ENCODE measurements around the gene HKDC1.
"Not testable (repeated sequence)": the region's sequence is repeated elsewhere in the genome, so short reads cannot be mapped to it uniquely, and the experiment has no call there.

Gene HKDC1

DNA sequence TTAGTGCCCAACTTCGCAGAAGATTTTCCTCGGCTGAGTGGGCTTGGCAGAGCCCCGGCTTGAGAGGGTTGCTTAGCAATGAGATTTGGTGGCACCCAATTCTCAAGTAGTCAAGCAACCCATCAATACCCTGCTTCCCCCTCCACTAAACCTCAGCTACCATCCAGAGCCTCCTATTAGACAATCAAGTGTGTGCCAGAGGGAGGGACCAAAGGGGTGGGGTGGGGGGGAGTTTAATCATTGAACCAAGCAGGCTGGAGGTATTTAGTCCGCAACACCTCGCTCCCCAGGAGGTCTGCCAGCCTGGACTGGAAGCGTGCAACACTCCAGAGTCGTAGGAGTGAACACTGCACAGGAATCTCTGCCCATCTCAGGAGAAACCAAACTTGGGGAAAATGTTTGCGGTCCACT is at the start of gene HKDC1:
Gene HKDC1, plus strand, starts transcription at position 292 of the 411 bp plus-strand sequence. Its CDS starts 104 bp downstream, at position 396.
- H3K27ac Mint-ChIP-seq, result no peak within 1 kb of the TSS
- CTCF ChIA-PET, result interaction anchor here (0.6 kb wide), 1 partner anchor 996 kb away, joined by 4 read pairs; no protein-coding TSS in a partner anchor
- H3K36me3 Mint-ChIP-seq, result no peaks in the 10 kb centered on the region
- no peaks in the 10 kb centered on the region for H3K9me3 Mint-ChIP-seq
- no peak within 1 kb of the TSS for H3K4me3 Mint-ChIP-seq
- peaks cover 4% of the 10 kb centered on the region for H3K27me3 Mint-ChIP-seq
- H3K4me1 Mint-ChIP-seq, result peaks cover 53% of the 10 kb centered on the region
- DNase-seq, result no peak

DNA sequence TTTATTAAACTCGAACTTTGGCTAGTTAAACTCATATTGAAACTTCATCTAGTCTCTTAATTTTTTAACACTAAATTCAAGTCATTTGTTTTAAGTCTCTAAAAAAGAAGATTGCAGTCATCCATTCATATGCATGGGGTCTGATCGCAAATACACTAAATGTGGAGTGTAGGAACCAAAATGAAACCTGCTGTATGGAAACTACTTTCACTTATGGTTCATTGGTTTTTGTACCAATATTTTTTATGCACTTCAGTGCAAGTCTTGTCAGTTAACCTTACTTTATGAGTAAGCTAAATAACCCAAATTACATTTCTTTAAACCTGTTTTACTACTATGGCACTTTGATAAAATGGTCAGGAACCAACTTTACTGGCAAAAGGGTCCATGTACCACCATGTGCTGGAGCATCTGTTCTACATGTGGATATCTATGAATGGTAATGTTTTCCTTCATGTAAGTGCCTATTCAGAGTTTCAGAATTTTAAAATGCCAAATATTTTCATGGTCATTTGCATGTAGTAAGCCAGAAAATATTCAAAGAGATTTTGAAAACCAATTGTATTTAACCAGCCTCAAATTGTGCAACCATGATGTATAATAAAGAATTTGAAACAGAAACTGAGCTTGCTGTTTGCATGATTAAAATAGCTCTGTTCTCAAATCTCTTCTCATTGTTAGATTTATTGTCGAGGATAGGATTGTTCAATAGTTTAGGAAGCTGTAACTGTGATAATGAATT is 47.7 kb upstream of the HKDC1 start:
- H3K27me3 Mint-ChIP-seq, result no peaks in the 10 kb centered on the region
- H3K36me3 Mint-ChIP-seq, result peaks cover 21% of the 10 kb centered on the region
- H3K27ac Mint-ChIP-seq, result no peak overlapping the region
- H3K4me3 Mint-ChIP-seq, result no peak overlapping the region
- no peaks in the 10 kb centered on the region for H3K9me3 Mint-ChIP-seq
- DNase-seq, result no peak
- no peaks in the 10 kb centered on the region for H3K4me1 Mint-ChIP-seq
- CTCF ChIA-PET, result no interaction called here

DNA sequence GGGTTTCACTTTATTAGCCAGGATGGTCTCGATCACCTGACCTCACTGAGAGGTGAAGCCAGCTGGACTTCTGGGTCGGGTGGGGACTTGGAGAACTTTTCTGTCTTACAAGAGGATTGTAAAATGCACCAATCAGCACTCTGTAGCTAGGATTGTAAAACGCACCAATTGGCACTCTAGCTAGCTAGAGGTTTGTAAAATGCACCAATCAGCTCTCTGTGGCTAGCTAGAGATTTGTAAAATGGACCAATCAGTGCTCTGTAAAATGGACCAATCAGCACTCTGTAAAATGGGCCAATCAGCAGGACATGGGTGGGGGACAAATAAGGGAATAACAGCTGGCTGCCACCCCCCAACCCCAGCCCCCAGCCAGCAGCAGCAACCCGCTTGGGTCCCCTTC is 44.8 kb upstream of the HKDC1 start:
- DNase-seq, H3K4me3 Mint-ChIP-seq, H3K27me3 Mint-ChIP-seq, CTCF ChIA-PET, H3K9me3 Mint-ChIP-seq, H3K27ac Mint-ChIP-seq: not testable (repeated sequence)
- peaks cover 12% of the 10 kb centered on the region for H3K36me3 Mint-ChIP-seq
- peaks cover 13% of the 10 kb centered on the region for H3K4me1 Mint-ChIP-seq

GRCh38 chr10:69176823-69177222 is 43.3 kb upstream of the HKDC1 start:
- Mint-ChIP-seq H3K4me3 (no peak overlapping the region), H3K9me3 (no peaks in the 10 kb centered on the region), H3K4me1 (peaks cover 26% of the 10 kb centered on the region), H3K27me3 (no peaks in the 10 kb centered on the region), H3K36me3 (peaks cover 1% of the 10 kb centered on the region), H3K27ac (no peak overlapping the region)
- CTCF ChIA-PET, result no interaction called here
- no peak for DNase-seq

DNA sequence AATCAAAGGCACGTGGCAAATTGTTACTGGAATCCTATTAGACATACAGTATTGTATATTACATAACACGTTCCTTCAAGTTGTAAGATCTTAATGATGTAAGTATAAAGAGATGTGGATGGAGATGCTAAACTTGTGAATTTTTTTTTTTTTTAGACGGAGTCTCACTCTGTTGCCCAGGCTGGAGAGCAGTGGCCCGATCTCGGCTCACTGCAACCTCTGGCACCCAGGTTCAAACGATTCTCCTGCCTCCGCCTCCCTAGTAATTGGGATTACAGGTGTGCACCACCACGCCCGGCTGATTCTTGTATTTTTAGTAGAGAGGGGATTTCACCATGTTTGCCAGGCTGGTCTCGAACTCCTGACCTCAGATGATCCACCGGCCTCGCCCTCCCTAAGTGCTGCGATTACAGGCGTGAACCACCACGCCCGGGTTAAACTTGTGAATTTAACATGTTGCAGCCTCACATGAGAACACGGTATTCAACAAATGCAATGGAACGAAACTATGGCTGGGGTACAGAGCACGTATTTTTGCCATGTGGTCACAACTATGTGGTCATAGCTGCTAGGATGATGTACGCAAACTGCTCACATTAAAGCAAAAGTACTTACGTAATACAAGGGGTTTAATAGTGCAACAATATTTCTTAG is 40.9 kb upstream of the HKDC1 start:
- no peaks in the 10 kb centered on the region for H3K9me3 Mint-ChIP-seq
- peaks cover 33% of the 10 kb centered on the region for H3K4me1 Mint-ChIP-seq
- peak overlapping the region; percentile 85 for H3K4me3 Mint-ChIP-seq
- peaks cover 5% of the 10 kb centered on the region for H3K36me3 Mint-ChIP-seq
- H3K27ac Mint-ChIP-seq, result peak overlapping the region; percentile 99
- CTCF ChIA-PET, result no interaction called here
- no peaks in the 10 kb centered on the region for H3K27me3 Mint-ChIP-seq
- peak; percentile 49 for DNase-seq

DNA sequence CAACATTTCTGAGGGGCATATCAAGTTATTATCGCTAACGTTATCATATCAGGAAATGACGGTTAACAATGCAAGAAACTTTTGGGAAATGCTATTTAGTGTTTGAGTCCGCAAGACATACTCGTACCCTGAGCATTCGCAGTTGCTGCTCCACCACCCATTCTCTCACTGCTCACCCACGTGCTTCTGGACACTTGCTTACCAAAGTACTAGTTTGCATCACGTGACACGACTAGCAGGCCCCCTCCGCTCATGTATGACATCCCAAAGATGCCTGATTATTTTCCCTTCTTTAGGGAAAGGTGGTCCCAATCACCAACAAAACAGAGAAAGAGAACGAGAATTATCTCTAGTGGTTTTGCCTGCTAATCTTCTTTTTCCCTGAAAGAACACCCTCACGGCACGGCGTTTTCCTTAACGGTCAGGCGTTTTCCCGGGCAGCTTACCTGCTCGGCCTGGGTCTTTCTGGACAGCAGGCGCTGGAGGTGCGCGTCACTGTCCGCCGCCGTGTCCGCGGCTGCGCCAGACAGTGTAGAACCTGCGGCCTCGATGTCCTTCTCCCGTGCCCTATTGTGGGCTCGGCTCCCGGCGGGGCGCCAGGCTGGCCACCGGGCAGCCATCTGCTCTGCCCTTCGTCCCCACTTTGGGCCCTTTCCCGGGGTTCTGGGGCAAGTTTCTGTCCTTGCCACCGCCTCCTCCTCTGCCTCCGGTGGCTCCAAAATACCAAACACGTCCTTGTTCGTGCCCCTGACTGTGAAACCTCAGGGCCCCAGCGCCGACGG is 40.2 kb upstream of the HKDC1 start, which contains the start of gene SUPV3L1:
Gene SUPV3L1, plus strand, starts transcription at position 492 of the 782 bp plus-strand sequence. Its CDS starts 58 bp downstream, at position 550.
- Mint-ChIP-seq H3K4me3 (peak within 1 kb of the TSS; percentile 85), H3K9me3 (no peaks in the 10 kb centered on the region), H3K27ac (peak within 1 kb of the TSS; percentile 99), H3K36me3 (peaks cover 5% of the 10 kb centered on the region), H3K4me1 (peaks cover 33% of the 10 kb centered on the region), H3K27me3 (no peaks in the 10 kb centered on the region)
- CTCF ChIA-PET, result no interaction called here
- DNase-seq, result peak; percentile 92

DNA sequence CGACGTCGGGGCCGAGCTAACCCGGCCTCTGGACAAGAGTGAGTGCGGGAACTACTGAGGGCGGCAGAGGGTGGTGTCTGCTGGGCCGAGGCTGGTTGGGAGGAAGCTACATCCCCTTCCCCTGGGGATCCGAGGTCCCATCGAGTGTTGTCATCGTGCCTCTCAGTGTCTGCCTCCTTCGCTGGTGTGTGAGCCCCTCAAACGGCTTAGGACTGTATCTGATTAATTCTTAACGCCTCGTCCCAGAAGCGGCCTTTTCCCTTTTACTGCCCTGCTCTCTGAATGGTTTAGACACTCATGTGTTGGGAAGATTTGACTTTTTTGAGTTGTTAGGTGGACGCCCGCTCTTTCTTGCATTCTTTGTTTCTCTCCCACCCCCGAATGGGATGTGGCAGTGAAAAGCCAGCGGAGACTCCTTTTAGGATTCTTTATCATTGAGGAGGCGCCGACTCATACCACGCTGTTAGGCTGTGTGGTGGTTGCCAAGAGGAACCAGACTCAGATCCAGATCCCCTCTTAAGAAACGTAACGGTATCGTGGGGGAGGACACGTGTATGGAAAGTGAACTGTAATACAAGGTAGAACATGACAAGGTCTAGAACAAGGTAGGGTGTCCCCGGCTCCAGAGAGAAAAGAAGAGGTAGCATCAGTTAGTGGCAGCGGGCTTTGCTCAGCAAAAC is 39.5 kb upstream of the HKDC1 start:
- DNase-seq, result peak; percentile 34
- CTCF ChIA-PET, result no interaction called here
- peaks cover 33% of the 10 kb centered on the region for H3K4me1 Mint-ChIP-seq
- H3K9me3 Mint-ChIP-seq, result no peaks in the 10 kb centered on the region
- peak overlapping the region; percentile 85 for H3K4me3 Mint-ChIP-seq
- H3K27ac Mint-ChIP-seq, result peak overlapping the region; percentile 99
- peaks cover 5% of the 10 kb centered on the region for H3K36me3 Mint-ChIP-seq
- H3K27me3 Mint-ChIP-seq, result no peaks in the 10 kb centered on the region

- CTCF ChIA-PET, result no interaction called here
- H3K9me3 Mint-ChIP-seq, result no peaks in the 10 kb centered on the region
Measured at GRCh38 chr10:69181433-69181832, 38.7 kb upstream of the HKDC1 start.

DNA sequence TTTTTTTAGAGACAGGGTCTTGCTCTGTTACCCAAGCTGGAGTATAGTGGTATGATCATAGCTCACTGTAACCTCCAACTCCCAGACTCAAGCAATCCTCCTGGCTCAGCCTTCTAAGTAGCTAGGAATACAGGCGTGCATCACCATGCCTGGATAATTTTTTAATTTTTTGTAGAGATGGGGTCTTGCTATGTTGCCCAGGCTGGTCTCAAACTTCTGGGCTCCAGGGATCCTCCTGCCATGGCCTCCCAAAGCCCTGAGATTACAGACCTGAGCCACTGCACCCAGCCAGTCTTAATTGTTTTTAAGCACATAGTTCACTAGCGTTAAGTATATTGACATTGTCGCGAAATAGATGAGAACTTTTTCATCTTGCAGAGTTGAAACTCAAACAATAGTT is 38.1 kb upstream of the HKDC1 start:
- H3K27me3 Mint-ChIP-seq, result no peaks in the 10 kb centered on the region
- H3K9me3 Mint-ChIP-seq, result no peaks in the 10 kb centered on the region
- H3K27ac Mint-ChIP-seq, result no peak overlapping the region
- no peak overlapping the region for H3K4me3 Mint-ChIP-seq
- CTCF ChIA-PET, result interaction anchor here (1.3 kb wide), 1 partner anchor 91 kb away, joined by 3 read pairs; no protein-coding TSS in a partner anchor
- H3K36me3 Mint-ChIP-seq, result peaks cover 12% of the 10 kb centered on the region
- H3K4me1 Mint-ChIP-seq, result peaks cover 33% of the 10 kb centered on the region
- DNase-seq, result no peak

More at GRCh38 chr10:69181433-69181832, 38.7 kb upstream of the HKDC1 start:
- no peak for DNase-seq
- H3K27me3 Mint-ChIP-seq, result no peaks in the 10 kb centered on the region
- peak overlapping the region; percentile 85 for H3K4me3 Mint-ChIP-seq
- H3K4me1 Mint-ChIP-seq, result peaks cover 33% of the 10 kb centered on the region
- H3K36me3 Mint-ChIP-seq, result peaks cover 11% of the 10 kb centered on the region
- H3K27ac Mint-ChIP-seq, result peak overlapping the region; percentile 99

DNA sequence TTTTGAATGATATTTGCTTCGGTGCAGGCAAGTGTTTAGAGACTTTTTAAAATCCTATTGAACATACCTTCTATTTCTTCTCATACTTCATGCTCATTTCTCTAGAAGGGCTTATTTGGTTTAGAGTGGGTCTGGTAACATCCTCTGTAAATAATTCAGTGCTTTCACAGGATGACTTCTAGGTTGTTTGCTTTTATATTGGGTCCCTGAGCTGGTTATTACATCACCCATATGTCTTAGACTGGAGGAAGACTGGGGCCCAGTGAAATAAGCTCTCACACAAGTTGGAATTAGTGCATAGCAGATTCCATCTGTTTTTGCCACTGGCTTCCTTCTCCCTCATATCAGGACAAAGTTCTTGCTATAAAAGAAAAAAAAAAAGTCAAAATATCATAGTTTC is 33.6 kb upstream of the HKDC1 start:
- Mint-ChIP-seq H3K27ac (no peak overlapping the region), H3K4me1 (peaks cover 9% of the 10 kb centered on the region)
- CTCF ChIA-PET, result interaction anchor here (0.6 kb wide), 1 partner anchor 231 kb away, joined by 3 read pairs; no protein-coding TSS in a partner anchor

GRCh38 chr10:69201045-69201444 is 19.1 kb upstream of the HKDC1 start:
- CTCF ChIA-PET, result interaction anchor here (1.2 kb wide), 1 partner anchor 15 kb away, joined by 3 read pairs; no protein-coding TSS in a partner anchor

More for the DNA sequence above, 33.6 kb upstream of the HKDC1 start:
- DNase-seq, result no peak
- H3K27me3 Mint-ChIP-seq, result no peaks in the 10 kb centered on the region
- peaks cover 24% of the 10 kb centered on the region for H3K36me3 Mint-ChIP-seq
- no peak overlapping the region for H3K4me3 Mint-ChIP-seq
- no peaks in the 10 kb centered on the region for H3K9me3 Mint-ChIP-seq

GRCh38 chr10:69202332-69202731 is 17.8 kb upstream of the HKDC1 start:
- Mint-ChIP-seq H3K36me3 (peaks cover 35% of the 10 kb centered on the region), H3K4me3 (no peak overlapping the region), H3K27me3 (no peaks in the 10 kb centered on the region), H3K27ac (peak overlapping the region; percentile 4), H3K4me1 (peaks cover 45% of the 10 kb centered on the region), H3K9me3 (no peaks in the 10 kb centered on the region)
- CTCF ChIA-PET, result interaction anchor here (0.9 to 1.6 kb wide), 2 partner anchors 20 to 27 kb away, joined by 3 read pairs; no protein-coding TSS in a partner anchor
- DNase-seq, result no peak

More at GRCh38 chr10:69201045-69201444, 19.1 kb upstream of the HKDC1 start:
- H3K4me1 Mint-ChIP-seq, result peaks cover 36% of the 10 kb centered on the region
- H3K4me3 Mint-ChIP-seq, result no peak overlapping the region
- no peaks in the 10 kb centered on the region for H3K9me3 Mint-ChIP-seq
- no peaks in the 10 kb centered on the region for H3K27me3 Mint-ChIP-seq
- DNase-seq, result no peak
- H3K36me3 Mint-ChIP-seq, result peaks cover 32% of the 10 kb centered on the region
- no peak overlapping the region for H3K27ac Mint-ChIP-seq

DNA sequence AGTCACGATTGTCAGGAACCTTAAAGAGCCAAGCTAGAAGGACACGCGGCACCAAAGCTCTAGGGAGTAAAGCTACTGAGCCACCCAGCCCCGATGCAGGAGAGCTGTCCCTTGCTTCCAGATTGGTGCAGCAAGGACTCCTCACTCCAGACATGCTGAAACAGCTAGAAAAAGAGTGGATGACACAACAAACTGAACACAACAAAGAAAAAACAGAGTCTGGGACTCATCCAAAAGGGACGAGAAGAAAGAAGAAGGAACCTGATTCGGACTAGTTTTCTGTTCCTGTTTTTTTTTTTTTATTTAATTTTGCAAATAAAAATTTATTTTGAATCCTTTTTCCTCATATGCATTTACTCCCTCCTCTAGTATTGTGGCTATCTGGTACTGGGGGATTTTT is 11.4 kb upstream of the HKDC1 start:
- no peaks in the 10 kb centered on the region for H3K27me3 Mint-ChIP-seq
- H3K36me3 Mint-ChIP-seq, result peaks cover 39% of the 10 kb centered on the region
- no peak for DNase-seq
- CTCF ChIA-PET, result interaction anchor here (1.1 kb wide), 1 partner anchor 14 kb away, joined by 4 read pairs; no protein-coding TSS in a partner anchor
- H3K4me3 Mint-ChIP-seq, result no peak overlapping the region
- H3K27ac Mint-ChIP-seq, result no peak overlapping the region
- H3K4me1 Mint-ChIP-seq, result peaks cover 29% of the 10 kb centered on the region
- no peaks in the 10 kb centered on the region for H3K9me3 Mint-ChIP-seq

Data from activated naive CD4-positive, alpha-beta T cell treated with anti-CD3 and anti-CD28 coated beads, Interleukin-2, amount 10 ng/mL, durations not matched to agents 7 days and 5 days (primary cell).